ENCODE results near the gene APOBEC3B.
"Not testable (repeated sequence)": the region's sequence is repeated elsewhere in the genome, so short reads cannot be mapped to it uniquely, and the experiment has no call there.

APOBEC3B gene

DNA sequence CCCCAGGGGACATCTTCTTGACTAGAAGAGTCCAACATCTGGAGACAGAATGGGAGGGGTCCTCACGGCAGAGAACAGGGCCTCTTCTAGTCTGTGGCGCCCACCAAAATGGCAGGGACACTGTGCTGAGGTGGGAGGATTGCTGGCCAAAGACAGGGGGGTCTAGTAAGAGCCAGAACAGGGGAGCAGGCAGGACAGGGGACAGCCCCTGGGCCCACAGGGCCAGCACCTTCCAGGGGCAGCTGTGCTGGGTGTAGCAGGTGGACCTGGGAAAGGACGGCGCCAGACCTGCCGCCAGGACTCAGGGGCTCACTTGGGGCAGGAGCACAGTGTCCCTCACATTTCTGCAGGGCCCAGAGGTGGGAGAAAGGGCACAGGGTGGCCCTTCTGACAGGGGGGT lies 25.6 kb upstream of the APOBEC3B start:
- FAIRE-seq (no peak), DNase-seq (ENCODE audit: insufficient read length, low spot score) (no peak)
- TF ChIP-seq, protein P1, sequence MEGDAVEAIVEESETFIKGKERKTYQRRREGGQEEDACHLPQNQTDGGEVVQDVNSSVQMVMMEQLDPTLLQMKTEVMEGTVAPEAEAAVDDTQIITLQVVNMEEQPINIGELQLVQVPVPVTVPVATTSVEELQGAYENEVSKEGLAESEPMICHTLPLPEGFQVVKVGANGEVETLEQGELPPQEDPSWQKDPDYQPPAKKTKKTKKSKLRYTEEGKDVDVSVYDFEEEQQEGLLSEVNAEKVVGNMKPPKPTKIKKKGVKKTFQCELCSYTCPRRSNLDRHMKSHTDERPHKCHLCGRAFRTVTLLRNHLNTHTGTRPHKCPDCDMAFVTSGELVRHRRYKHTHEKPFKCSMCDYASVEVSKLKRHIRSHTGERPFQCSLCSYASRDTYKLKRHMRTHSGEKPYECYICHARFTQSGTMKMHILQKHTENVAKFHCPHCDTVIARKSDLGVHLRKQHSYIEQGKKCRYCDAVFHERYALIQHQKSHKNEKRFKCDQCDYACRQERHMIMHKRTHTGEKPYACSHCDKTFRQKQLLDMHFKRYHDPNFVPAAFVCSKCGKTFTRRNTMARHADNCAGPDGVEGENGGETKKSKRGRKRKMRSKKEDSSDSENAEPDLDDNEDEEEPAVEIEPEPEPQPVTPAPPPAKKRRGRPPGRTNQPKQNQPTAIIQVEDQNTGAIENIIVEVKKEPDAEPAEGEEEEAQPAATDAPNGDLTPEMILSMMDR (IDR thresholded peaks at IDR 0.05; ENCODE audit: insufficient read depth, missing control alignments): no peak

DNA sequence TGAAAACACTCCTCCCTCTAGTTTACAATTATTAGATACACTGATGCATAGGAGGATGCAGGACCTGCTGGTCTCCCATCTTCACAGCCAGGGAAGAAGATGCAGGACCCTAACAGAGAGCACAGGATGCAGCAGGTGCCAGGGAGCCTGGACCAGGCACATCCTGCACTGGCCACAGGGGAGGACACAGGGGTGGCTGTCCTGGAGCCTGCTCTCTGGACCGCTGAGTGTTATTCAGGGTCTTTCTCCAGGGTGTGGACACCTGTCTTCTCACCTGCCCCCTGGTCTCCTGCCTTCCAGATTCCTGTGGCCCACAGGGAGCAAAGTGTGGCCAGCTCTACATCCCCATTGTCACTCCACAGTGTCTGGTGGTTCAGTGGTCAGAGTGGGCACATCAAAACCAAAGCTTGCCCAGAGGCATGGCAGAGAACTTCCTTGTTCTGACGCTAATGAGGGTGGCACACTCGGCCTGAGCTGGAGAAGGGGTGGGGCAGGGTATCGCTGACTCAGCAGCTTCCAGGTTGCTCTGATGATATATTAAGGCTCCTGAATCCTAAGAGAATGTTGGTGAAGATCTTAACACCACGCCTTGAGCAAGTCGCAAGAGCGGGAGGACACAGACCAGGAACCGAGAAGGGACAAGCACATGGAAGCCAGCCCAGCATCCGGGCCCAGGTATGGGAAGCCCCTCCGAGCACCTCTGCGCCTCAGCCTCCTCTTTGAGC lies 24.9 kb upstream of the APOBEC3B start, which contains the start of gene APOBEC3A:
Gene APOBEC3A (plus strand): TSS at position 564 of the 725 bp plus-strand sequence. CDS start 83 bp downstream, at position 647.
- FAIRE-seq (no peak), DNase-seq (ENCODE audit: insufficient read length, low spot score) (no peak)
- TF ChIP-seq, protein P1 (IDR thresholded peaks at IDR 0.05; ENCODE audit: insufficient read depth, missing control alignments): no peak

- TF ChIP-seq, protein P1 (IDR thresholded peaks at IDR 0.05; ENCODE audit: insufficient read depth, missing control alignments): no peak
- FAIRE-seq (no peak), DNase-seq (ENCODE audit: insufficient read length, low spot score) (no peak)
These were observed 24.1 kb upstream of the APOBEC3B start for GRCh38 chr22:38957808-38958650.

- not testable (repeated sequence) for FAIRE-seq; DNase-seq (ENCODE audit: insufficient read length, low spot score)
These were observed 23.6 kb upstream of the APOBEC3B start for GRCh38 chr22:38958651-38958943.

DNA sequence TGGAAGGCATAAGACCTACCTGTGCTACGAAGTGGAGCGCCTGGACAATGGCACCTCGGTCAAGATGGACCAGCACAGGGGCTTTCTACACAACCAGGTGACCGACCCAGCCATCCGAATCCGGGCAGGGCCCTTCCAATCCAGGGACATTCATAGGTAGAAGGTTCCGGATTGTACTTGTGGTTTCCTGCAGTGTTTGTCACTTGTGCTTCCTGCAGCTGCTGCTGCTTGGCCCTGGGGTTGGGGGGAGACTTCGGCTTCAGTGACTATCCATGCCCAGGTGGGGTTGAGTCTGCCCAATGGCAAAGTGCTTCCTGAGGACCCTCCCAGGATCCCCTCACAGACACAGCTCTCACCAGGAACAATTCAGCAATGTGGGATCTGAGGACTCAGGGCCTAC lies 22.6 kb upstream of the APOBEC3B start:
- FAIRE-seq: no peak

DNA sequence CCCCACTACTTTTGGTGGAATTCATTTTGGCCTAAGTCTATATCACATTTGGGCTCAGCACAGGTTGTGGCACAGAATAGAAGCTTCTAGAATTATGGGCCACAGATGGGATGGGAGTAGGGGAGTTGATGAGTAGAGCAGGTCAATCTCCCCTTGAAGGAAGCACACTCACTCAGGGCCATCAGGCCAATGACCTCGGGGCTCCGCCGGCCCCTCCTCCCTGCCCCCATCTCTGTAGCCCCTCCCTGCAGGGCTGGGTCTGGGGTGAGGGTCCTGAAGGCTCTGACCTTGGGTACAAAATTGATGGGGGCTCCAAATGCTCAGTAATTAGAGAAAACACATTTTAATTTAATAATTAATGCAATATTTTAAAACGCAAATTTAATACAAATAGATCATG lies 21.5 kb upstream of the APOBEC3B start:
- not testable (repeated sequence) for DNase-seq (ENCODE audit: insufficient read length, low spot score); FAIRE-seq

More for the DNA sequence above, 22.6 kb upstream of the APOBEC3B start:
- TF ChIP-seq, protein P1 (IDR thresholded peaks at IDR 0.05; ENCODE audit: insufficient read depth, missing control alignments): no peak
- no peak for DNase-seq (ENCODE audit: insufficient read length, low spot score)

- not testable (repeated sequence) for DNase-seq (ENCODE audit: insufficient read length, low spot score); FAIRE-seq
These were observed 18.8 kb upstream of the APOBEC3B start for GRCh38 chr22:38963291-38963738.

GRCh38 chr22:38963872-38964271 lies 18.3 kb upstream of the APOBEC3B start:
- FAIRE-seq (no peak), DNase-seq (ENCODE audit: insufficient read length, low spot score) (no peak)
- TF ChIP-seq, protein P1 (IDR thresholded peaks at IDR 0.05; ENCODE audit: insufficient read depth, missing control alignments): no peak

Measured in D721Med (cell line).